SH-SY5Y (cell line): ENCODE measurements around the gene FAAP20.

Experiments used
- GATA2 ChIP-seq: IDR thresholded peaks from 2 replicates; pipeline ENCODE4 v1.6.1; 2011; ENCODE audit warnings: mild to moderate bottlenecking, low read depth, low read length
- GATA3 ChIP-seq: IDR thresholded peaks from 2 replicates; pipeline ENCODE4 v1.6.1; 2011; ENCODE audit warnings: low read depth, mild to moderate bottlenecking, low read length, moderate library complexity

The FAAP20 gene

DNA sequence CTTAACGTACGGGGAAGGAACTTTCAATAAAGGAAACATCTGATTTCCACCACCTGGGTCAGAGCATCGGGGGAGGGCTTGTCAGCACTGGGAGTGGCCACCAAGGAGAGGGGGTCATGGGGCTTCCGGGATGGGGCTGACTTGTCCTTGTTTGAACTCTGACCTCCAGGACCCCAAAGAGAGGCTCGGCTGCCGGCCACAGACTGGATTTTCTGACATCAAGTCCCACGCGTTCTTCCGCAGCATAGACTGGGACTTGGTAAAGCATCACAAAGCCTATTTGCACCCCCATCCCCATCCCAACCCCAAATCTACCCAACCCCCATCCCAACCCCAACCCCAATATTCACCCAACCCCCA is 19.5 kb downstream of the FAAP20 start:
- no peak for TF ChIP-seq GATA3
- TF ChIP-seq GATA2 = no peak

DNA sequence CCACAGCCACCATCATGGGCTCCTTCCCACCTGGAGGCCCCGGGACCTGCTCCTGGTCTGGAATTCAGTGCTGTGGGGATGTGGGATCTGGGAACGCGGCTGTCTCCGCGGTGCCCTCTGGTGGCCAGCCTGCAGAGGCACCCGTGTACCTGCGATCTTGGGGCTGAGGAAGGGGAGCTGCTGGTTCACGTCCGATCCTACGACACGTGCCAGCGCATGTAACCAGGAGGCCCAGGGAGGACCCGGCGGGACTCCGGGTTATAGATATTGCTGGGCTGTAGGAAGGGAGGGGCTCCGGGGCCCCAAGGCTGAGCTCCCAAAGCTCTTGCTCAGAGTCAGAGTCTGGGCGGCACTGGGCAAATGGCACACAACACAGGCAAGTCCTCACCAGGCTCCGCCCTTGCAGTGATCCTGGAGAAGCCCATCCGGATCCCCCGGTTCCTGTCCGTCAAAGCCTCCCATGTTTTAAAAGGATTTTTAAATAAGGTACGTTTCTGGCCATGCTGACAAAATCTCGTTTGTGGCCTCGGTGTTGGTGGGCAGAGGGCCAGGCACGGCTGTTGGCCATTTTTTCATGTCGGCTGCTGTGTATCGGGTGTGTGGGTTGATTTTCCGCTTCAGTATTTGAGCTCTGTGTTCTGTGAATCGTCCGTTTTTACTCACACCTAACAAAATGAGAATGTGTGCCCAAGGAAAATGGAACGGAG is 20.1 kb downstream of the FAAP20 start:
- no peak for TF ChIP-seq GATA3
- TF ChIP-seq GATA2 = no peak

DNA sequence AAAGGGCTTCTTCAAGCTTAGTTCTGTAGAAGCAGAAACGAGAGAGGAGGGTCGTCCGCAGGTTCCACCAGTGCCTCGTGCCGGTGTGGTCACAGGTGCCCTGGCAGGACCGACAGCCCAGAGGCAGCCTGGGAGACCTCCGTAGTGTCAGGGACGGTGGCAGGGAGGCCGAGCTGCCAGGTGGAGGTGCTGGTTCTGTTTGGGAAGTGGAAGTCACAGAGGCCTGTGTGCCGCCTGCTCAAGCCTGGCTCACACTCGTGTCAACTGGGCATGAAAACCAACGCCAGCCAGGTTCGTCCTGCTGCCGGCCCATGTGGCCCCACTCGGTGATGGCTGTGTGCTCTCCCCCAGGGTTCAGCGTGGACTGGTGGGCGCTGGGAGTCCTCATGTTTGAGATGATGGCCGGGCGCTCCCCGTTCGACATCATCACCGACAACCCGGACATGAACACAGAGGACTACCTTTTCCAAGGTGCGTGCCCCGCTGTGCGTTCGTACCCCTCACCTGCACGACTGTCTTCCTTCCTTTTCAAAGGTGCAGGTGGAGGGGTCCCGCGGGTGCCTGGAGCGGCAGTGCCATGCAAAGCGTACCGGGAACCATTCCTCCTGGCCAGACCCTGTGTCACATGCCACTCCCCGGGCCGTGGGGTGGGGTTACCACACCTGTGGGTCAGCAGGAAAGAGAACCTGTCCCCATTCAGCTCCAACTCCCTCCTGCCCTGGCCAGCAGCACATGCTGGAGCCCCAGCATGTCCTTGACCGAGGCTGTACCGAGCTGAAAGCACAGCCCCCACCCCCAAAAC is 20.8 kb downstream of the FAAP20 start:
- TF ChIP-seq GATA2 (no peak), GATA3 (no peak)

DNA sequence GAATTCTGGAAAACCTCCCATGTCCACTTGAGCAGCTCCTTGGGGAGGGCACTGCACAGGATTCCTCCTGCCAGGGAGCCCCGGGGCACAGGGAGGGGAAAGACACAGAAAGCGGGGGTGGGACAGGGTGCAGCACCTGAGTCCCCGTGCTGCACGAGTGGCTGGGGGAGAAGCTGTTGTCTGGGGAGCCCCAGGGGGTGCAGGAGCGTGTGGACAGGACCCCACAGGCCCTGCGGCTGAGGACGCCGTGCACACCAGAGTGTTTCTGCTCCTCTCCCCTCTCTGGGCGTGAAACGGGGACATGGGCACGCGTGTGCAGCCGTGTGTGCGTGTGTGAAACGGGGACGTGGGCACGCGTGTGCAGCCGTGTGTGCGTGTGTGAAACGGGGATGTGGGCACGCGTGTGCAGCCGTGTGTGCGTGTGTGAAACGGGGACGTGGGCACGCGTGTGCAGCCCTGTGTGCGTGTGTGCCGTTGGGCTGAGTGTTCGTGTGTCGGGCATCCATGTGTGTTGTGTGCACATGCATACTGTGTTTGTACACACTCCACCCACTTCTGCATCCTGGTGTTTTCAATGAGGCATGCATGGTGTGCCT is 21.9 kb downstream of the FAAP20 start:
- TF ChIP-seq GATA2 = no peak
- no peak for TF ChIP-seq GATA3

DNA sequence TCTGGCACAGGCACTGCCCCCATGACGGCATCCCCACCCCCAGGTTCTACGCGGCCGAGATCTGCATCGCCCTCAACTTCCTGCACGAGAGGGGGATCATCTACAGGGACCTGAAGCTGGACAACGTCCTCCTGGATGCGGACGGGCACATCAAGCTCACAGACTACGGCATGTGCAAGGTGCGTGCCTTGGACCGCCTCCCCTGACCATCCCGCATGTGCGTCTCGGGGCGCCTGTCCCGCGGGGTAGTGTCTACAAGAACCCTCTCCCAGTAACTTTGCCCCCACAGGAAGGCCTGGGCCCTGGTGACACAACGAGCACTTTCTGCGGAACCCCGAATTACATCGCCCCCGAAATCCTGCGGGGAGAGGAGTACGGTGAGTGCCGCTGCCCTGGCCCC is 22.6 kb downstream of the FAAP20 start:
- TF ChIP-seq GATA3 (no peak), GATA2 (no peak)

DNA sequence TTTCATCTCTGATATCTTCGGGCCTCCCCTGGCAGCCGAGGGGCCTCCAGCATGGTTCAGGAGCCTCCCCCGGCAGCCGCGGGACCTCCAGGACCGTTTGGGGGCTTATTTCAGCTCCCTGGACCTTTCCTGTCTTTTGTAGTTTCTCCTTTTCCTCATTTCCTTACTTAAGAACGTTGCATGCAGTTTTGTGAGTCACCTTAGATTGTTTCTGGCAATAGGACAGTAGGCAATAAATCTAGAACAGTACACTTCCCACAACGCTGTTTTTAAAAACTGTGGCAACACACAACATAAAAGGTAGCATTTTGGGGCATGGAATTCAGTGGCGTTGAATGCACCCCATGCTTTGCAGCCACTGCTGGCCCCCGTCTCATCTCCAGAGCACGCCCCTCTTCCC is 24.4 kb downstream of the FAAP20 start:
- TF ChIP-seq GATA2 (no peak), GATA3 (no peak)

- TF ChIP-seq GATA2 (no peak), GATA3 (no peak)
Observed at GRCh38 chr1:2169200-2169836, 25.3 kb downstream of the FAAP20 start.

DNA sequence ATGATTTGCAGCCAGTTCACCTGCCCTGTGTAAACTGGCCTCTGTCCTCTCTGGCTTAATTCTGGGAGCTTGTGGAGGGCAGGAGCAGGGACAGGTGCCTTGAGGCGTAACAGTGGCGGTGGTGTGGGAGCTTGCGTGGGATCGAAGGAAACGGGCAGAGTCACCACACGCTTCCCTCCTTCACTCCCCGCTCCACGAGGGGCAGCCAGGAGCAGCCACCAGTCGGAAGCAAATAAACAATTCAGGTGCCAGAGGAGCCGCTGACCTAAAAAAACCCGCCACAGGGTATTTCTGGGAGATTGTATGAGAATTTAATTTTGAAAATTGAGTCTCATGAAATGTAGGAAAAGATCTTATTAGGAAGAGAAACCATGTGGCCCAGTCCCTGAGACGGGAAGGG is 26.0 kb downstream of the FAAP20 start:
- TF ChIP-seq GATA3 (no peak), GATA2 (no peak)

GRCh38 chr1:2168090-2168489 is 26.5 kb downstream of the FAAP20 start:
- TF ChIP-seq GATA3 (no peak), GATA2 (no peak)

GRCh38 chr1:2166695-2167094 is 27.9 kb downstream of the FAAP20 start:
- TF ChIP-seq GATA2 (no peak), GATA3 (no peak)

GRCh38 chr1:2166254-2166653 is 28.3 kb downstream of the FAAP20 start:
- TF ChIP-seq GATA3 (no peak), GATA2 (no peak)

DNA sequence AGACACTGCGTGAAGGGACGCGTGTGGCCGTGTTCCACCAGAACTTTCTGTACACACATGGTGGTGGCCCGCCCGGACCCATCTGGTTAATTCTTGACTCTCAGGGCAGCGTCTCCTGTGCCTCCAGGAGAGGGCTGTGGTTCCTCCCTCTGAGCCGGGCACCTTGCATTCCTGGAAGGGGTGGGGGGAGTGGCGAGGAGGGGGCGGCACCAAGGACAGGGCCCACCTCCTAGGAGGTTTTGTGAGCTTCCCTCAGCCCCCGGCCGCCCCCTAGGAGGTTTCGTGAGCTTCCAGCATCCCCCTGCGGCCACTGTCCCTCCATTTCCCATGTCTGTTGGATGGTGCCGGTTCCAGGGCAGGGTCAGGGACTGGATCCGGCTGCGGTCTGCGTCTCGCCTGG is 28.9 kb downstream of the FAAP20 start:
- no peak for TF ChIP-seq GATA2

DNA sequence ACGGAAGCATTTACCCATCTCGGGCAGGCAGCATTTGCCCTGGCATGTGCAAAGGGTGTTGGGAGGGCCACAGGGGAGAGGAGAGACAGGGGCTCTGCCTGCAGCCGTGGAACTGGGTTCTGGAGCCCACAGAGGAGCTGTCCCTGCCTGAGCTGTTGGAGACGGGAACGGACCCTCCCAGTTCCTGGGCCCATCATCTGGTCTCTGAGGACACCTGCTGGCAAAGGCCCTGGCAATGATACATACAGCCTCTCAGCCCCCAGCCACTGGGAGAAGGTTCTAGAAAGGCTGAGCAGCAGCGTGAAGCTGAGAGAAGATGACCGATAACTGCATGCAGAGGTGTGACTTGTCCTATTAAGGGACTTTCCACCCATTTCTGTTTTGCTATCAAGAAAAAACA is 31.4 kb downstream of the FAAP20 start:
- TF ChIP-seq GATA2 = no peak
- no peak for TF ChIP-seq GATA3

DNA sequence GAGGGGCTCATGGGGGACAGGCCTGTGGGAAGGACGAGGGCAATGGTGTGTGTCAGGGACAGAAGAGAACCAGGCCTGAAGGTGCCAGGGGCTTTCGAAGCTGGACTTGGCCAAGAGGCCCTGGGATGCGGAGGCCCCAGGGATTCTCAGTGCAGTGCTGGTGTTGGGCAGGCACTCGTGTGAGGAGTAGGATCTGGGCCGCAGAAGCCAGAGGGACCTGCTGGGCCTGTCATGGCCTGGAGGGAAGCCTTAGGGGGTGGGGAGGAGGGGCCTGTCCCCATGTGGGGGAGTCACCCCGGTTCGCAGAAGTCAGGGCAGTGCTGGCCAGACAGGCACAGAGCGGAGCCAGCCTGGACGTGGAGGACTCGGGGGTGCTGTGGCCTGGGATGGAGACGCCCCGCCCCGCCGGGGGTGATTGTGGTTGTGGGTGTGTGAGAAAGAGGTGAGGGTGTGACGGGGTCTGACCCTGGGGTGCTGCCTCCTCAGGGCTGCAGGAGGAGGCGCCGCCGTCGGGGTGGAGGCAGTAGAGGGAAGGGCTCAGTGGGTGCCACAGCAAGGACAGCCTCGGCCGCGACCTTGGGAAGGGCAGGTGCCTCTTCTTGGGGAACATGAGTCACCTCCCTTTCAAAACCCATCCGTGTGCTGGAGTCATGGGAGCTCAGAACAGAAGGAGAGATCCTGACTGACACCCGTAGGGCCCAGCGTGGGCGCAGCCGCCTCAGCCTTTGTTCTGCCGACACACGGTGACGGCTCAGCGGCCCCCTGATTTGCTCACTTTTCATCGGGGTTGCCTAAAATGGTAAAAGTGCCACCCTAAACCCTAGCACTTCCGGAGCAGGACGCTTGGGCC is 33.9 kb downstream of the FAAP20 start:
- TF ChIP-seq GATA2 (no peak), GATA3 (no peak)
